Stimulated activated CD8-positive, alpha-beta memory T cell treated with anti-CD3 and anti-CD28 coated beads, Interleukin-15, amount 100 ng/mL, for 1 hour (primary cell): ENCODE measurements around the gene RUBCN.
A peak's percentile ranks its signal among the peaks of the same experiment; 100 is the strongest.

Source experiments
- DNase-seq: peaks from one replicate; pipeline ENCODE4 v3.0.0-alpha.2; 2020; ENCODE audit warnings: low read depth

The RUBCN gene

GRCh38 chr3:197736491-197737318, at the start of gene RUBCN:
Gene RUBCN, minus strand, starts transcription at chr3:197736904. Its CDS starts 185 bp downstream, at chr3:197736719.
- peak; percentile 67 for DNase-seq

- DNase-seq: no peak
These were observed 47.4 kb upstream of the RUBCN start for GRCh38 chr3:197784019-197784585.

DNA sequence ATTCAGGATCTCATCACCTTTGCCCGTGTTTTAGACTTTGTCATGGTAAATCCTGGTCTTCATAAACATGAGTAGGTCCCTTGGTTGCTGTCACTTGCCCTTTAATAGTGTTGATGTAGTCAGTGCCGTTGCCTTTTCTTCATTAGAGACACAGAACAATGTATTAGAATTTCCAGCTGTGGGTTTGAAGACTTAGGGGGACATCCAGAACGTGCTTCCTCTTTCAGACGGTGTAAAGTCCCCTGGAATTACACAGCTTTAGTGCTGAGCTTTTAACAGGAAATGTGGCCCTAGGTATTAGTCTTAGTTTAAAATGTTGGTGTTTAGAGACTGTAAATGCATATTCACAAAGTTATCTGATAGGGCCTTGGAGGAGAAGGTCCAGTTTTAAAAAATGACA, 45.5 kb upstream of the RUBCN start:
- no peak for DNase-seq

DNA sequence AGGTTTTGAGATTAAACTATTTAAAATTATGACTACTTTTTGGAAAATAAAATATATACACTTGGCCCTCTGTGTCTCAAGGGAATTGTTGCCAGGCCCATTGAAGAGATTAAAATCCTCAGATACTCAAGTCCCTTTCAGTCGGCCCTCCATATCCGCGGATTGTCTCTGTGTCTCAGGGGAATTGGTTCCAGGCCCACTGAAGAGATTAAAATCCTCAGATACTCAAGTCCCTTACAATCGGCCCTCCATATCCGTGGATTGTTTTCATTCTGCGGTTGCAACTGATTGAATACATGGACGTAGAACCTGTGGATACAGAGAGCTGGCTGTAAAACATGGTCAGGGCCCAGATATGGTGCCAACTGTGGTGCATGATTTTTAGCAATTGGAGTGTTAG, 38.6 kb upstream of the RUBCN start:
- no peak for DNase-seq

GRCh38 chr3:197761784-197762183, 25.1 kb upstream of the RUBCN start:
- DNase-seq: no peak

DNA sequence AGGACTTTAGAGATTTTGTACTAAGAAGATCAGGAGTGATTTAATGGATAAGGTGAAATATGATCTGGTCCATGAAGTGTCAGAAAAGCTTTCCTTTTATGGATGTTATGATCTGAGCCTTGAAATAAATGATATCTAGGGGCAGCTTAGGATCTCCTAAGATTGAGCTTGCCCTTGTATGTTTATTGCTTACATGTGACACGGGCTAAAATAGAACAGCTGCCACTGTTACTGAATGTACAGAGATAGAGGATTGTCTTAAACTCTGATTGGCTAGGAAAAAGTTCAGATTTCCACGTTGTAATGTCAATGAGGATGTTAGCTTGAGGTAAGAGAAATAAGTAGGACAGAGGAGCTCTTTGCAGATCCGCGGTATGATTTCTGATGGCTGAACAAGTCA, 21.8 kb upstream of the RUBCN start:
- DNase-seq: no peak

DNA sequence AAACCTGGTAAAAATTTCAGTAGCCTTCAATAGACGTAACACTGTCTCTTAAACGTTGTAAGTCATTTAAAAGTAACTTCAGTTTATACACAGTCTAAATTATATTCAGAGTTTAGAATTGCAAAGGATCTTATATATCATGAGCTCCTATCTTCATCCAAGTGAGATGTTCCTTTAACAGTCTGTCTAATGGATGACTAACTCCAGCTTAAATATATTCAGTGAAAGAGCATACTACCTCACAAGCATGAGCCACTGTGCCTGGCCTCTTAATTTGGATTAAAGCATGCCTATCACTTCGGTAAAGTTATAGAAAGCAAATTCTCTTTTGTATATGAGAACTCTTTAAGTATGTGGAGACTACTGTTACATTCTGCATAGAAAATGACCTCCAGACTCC, 20.0 kb upstream of the RUBCN start:
- DNase-seq: no peak

- no peak for DNase-seq
These were observed 16.6 kb upstream of the RUBCN start for GRCh38 chr3:197753263-197753662.

DNA sequence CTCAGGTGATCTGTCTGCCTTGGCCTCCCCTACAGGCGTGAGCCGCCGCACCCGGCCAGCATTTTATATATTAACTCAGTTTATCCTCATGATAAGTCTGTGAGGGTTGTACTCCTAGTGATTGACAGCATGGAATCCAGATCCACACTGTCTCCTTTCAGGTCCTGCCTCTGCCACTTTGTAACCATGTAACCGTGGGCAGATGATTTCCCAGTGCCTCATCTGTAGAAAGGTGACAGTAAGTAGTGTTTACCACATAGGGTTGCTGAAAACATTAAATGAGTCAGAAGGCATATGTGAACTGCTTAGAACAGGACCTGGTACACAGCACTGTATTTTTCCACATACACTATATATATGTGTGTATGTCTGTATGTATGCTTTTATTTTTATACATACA, 15.4 kb upstream of the RUBCN start:
- DNase-seq: no peak

GRCh38 chr3:197750858-197751737, 14.4 kb upstream of the RUBCN start:
- no peak for DNase-seq

DNA sequence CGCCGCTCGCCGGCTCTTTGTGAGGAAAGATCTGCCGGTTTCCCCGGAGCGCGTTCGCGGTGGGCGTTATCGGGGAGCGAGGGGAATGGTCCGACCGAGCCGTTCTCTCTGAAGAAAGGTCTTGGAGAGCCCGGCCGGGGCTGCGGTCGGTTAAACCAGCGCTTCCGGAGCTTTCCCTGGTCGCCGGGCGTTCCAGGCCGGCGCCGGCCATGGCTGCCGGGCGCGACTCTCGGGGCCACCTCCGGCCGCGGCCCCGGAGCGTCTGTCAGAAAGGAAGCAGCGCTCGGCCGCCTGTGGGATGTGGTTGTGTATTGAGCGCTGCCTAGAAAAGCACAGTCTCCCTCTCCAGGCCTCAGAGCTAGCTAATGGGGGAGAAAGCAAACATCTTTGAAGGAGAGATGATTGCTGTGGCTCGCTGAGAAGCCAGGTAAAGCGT, 13.7 kb upstream of the RUBCN start:
- DNase-seq: peak; percentile 22

DNA sequence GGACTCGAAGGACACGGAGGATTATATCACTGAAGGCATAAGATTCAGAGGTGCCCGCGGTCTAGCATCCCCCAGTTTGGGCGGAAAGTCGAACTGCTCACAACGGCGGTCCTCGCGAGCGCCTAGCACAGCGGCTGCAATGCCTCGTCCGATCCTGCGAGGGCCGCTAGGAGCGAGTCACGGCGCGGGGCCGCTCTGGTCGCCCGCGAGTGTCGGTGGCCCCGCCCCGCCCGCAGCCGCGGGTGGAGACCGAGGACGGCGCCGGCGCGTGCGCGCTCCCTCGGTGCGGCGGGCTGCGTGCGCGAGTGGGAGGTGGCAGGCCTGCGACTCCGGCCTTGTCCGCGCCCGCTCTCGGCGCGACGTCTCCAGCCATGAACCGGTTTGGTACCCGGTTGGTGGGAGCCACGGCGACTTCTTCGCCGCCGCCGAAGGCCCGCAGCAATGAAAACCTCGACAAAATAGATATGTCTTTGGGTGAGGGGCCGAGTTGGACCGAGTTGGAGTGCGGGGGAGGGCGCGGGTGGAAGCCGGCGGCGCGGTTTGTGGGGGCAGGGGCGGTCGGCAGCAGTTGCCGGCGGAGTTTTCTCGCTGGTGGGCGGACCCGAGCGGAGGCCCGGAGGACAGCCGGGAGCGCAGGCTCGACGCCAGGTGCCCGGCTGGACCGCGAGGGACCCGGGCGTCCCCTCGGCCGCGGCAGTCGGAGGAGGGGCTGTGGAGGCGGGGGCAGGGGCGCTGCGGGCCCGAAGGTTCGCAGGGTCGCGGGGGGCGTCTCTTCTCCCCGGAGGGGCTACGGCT, 13.1 kb upstream of the RUBCN start, which contains the start of gene FYTTD1:
TSS of gene FYTTD1 (plus strand) at position 283 of the 795 bp plus-strand sequence. CDS start at position 372, 89 bp downstream.
- DNase-seq: peak; percentile 71

DNA sequence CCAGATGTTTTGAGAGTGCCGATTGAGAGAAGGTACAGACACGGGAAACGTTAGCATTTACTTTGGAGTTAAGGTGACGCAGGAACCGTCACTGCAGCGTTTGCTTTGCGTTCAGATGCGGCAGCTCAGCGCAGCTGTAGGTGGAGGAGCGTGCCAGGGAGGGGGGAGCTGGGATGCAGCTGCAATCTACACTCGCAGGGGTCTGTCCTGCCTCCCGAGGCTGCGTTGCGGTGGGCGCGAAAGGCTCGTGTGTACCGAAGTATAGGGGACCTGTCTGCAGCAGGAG, 12.6 kb upstream of the RUBCN start:
- DNase-seq: no peak

GRCh38 chr3:197748597-197749314, 12.1 kb upstream of the RUBCN start:
- DNase-seq: no peak

GRCh38 chr3:197746801-197747237, 10.1 kb upstream of the RUBCN start:
- no peak for DNase-seq

GRCh38 chr3:197746209-197746608, 9.5 kb upstream of the RUBCN start:
- DNase-seq: no peak

- no peak for DNase-seq
These were observed 6.1 kb upstream of the RUBCN start for GRCh38 chr3:197742787-197743186.

- DNase-seq: no peak
These were observed 1.2 kb upstream of the RUBCN start for GRCh38 chr3:197737749-197738462.

DNA sequence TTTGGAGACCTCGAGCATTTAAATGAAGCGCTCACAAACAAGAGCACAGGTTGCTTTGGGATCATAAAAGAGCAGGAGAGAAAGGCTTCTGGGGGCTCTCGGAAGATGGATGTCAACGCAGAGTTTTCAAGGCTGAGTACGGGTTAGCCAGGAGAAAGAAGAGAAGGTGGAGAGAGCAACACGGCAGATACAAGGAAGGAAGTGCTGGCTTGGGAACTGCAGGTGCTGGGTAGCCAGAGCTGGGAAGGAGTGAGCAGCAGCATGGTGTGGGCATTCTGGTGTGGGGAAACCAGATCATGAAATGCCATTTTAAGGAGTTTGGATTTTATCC, 580 bp upstream of the RUBCN start:
- DNase-seq: no peak

GRCh38 chr3:197736010-197736490, 654 bp downstream of the RUBCN start:
- peak; percentile 10 for DNase-seq
